ENCODE data around the gene CHID1.

DNA sequence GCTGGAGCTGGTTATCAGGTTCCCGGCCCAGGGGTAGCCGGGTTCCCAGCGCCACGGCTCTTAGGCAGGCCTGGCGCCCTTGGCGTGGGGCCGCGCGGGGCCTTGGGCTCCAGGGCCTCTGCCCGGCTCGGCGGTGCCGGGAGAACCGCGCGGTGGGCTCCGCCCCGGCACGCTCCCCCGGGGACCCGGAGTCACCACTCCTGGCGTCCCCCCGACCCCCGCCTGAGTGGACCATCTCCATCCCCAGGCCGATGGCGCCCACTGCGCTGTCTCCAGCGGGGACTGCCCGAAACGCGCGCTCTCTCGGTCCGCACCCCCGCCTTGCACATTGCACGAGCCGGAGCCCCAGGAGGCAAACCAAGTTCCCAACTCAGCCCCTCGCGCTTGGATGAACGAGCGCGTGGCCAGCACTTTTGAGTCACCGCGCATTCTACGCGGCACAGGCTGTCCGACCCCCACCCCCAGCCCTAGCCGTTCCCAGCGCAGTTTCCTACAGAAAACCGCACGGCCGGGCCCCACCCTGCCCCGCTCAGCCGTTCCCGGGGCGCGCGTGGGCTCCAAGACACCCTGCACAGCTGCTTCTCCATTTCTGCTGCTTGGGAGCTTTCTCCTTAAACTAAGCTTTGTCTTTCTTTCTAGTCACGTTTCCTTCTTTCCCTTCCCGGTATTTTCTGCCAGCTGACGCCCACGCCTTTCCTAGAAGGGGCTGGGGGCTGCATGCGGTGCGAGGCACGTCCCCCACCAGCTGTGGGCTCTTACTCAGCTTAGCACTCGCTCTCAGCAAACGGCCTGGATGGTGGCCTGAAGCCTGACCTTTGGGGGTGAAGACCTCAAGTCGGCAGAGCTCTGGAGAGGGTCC lies 650 bp upstream of the CHID1 start:
- no peak for TF ChIP-seq TRIM28 (IDR thresholded peaks at IDR 0.05)
- TF ChIP-seq FOXA1 (IDR thresholded peaks at IDR 0.05; ENCODE audit: borderline replicate concordance): no peak
- no peak for TF ChIP-seq KDM1A (IDR thresholded peaks at IDR 0.05)
- no peak for TF ChIP-seq SP1 (CRISPR knock-in tag; IDR thresholded peaks at IDR 0.05)
- TF ChIP-seq ZNF583 (CRISPR knock-in tag; IDR thresholded peaks at IDR 0.05): no peak
- TF ChIP-seq NCOA1 (IDR thresholded peaks at IDR 0.05; ENCODE audit: low read depth): no peak
- TF ChIP-seq, protein P1, sequence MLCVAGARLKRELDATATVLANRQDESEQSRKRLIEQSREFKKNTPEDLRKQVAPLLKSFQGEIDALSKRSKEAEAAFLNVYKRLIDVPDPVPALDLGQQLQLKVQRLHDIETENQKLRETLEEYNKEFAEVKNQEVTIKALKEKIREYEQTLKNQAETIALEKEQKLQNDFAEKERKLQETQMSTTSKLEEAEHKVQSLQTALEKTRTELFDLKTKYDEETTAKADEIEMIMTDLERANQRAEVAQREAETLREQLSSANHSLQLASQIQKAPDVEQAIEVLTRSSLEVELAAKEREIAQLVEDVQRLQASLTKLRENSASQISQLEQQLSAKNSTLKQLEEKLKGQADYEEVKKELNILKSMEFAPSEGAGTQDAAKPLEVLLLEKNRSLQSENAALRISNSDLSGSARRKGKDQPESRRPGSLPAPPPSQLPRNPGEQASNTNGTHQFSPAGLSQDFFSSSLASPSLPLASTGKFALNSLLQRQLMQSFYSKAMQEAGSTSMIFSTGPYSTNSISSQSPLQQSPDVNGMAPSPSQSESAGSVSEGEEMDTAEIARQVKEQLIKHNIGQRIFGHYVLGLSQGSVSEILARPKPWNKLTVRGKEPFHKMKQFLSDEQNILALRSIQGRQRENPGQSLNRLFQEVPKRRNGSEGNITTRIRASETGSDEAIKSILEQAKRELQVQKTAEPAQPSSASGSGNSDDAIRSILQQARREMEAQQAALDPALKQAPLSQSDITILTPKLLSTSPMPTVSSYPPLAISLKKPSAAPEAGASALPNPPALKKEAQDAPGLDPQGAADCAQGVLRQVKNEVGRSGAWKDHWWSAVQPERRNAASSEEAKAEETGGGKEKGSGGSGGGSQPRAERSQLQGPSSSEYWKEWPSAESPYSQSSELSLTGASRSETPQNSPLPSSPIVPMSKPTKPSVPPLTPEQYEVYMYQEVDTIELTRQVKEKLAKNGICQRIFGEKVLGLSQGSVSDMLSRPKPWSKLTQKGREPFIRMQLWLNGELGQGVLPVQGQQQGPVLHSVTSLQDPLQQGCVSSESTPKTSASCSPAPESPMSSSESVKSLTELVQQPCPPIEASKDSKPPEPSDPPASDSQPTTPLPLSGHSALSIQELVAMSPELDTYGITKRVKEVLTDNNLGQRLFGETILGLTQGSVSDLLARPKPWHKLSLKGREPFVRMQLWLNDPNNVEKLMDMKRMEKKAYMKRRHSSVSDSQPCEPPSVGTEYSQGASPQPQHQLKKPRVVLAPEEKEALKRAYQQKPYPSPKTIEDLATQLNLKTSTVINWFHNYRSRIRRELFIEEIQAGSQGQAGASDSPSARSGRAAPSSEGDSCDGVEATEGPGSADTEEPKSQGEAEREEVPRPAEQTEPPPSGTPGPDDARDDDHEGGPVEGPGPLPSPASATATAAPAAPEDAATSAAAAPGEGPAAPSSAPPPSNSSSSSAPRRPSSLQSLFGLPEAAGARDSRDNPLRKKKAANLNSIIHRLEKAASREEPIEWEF (CRISPR knock-in tag; IDR thresholded peaks at IDR 0.05): no peak
- TF ChIP-seq, protein P2, sequence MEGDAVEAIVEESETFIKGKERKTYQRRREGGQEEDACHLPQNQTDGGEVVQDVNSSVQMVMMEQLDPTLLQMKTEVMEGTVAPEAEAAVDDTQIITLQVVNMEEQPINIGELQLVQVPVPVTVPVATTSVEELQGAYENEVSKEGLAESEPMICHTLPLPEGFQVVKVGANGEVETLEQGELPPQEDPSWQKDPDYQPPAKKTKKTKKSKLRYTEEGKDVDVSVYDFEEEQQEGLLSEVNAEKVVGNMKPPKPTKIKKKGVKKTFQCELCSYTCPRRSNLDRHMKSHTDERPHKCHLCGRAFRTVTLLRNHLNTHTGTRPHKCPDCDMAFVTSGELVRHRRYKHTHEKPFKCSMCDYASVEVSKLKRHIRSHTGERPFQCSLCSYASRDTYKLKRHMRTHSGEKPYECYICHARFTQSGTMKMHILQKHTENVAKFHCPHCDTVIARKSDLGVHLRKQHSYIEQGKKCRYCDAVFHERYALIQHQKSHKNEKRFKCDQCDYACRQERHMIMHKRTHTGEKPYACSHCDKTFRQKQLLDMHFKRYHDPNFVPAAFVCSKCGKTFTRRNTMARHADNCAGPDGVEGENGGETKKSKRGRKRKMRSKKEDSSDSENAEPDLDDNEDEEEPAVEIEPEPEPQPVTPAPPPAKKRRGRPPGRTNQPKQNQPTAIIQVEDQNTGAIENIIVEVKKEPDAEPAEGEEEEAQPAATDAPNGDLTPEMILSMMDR (IDR thresholded peaks at IDR 0.05 in 2 of 3, conservative IDR thresholded peaks at IDR 0.05 in 1 of 3; ENCODE audit: insufficient read depth in 2 of 3, low read depth in 1 of 3, low read length in 3 of 3): no peak
- TF ChIP-seq L3MBTL2 (IDR thresholded peaks at IDR 0.05): peak; percentile 87
